Cardiac fibroblast (primary cell): Measurements from ENCODE around the gene MPZL3.

ENCODE experiments used
- DNase-seq, 2 donors: peaks; one replicate each; pipeline versions ENCODE4 v3.0.0 to v3.0.0-alpha.2; 2010; ENCODE audit warnings: low read depth in 2 of 2
- H3K4me3 ChIP-seq, 2 donors: replicated peaks in 1 of 2; 1 replicate in 1 of 2; 2 replicates in 1 of 2; pipeline ENCODE4 v1.5.1; 2011; ENCODE audit warnings: low read depth in 2 of 2, low read length in 2 of 2, mild to moderate bottlenecking in 2 of 2, moderate library complexity in 1 of 2
- CTCF ChIP-seq: IDR thresholded peaks from one replicate; pipeline ENCODE4 v1.5.1; 2011; ENCODE audit warnings: low read depth, mild to moderate bottlenecking, low read length, inconsistent platforms

The MPZL3 gene

GRCh38 chr11:118222437-118222836, 29.7 kb downstream of the MPZL3 start:
- no peak for TF ChIP-seq CTCF
- no peak for DNase-seq
- H3K4me3 ChIP-seq = no peak overlapping the region

- TF ChIP-seq CTCF = no peak
- no peak overlapping the region for H3K4me3 ChIP-seq
- DNase-seq = no peak
These were observed 30.7 kb downstream of the MPZL3 start for GRCh38 chr11:118221419-118221818.

- DNase-seq = no peak
- no peak for TF ChIP-seq CTCF
- H3K4me3 ChIP-seq = no peak overlapping the region
These were observed 32.4 kb downstream of the MPZL3 start for GRCh38 chr11:118219732-118220131.

GRCh38 chr11:118219244-118219643, 32.9 kb downstream of the MPZL3 start:
- no peak overlapping the region for H3K4me3 ChIP-seq
- no peak for TF ChIP-seq CTCF

GRCh38 chr11:118217575-118217974, 34.6 kb downstream of the MPZL3 start:
- no peak overlapping the region for H3K4me3 ChIP-seq
- no peak for TF ChIP-seq CTCF
- DNase-seq = no peak

More at GRCh38 chr11:118219244-118219643, 32.9 kb downstream of the MPZL3 start:
- DNase-seq = no peak

- no peak for DNase-seq
- TF ChIP-seq CTCF = no peak
- H3K4me3 ChIP-seq = no peak overlapping the region
These were observed 35.3 kb downstream of the MPZL3 start for GRCh38 chr11:118216621-118217481.
